Fibroblast of pulmonary artery (primary cell): Measurements from ENCODE around the gene GREB1.

Source experiments
- DNase-seq: peaks from one replicate; pipeline ENCODE4 v3.0.0-alpha.2; 2010; ENCODE audit warnings: low read depth
- H3K4me3 ChIP-seq: replicated peaks from 2 replicates; pipeline ENCODE4 v1.5.1; 2011; ENCODE audit warnings: low read depth, mild to moderate bottlenecking, control low read depth, low read length, moderate library complexity
- CTCF ChIP-seq: IDR thresholded peaks from 2 replicates; pipeline ENCODE4 v1.5.1; 2011; ENCODE audit warnings: mild to moderate bottlenecking, control low read depth, low read length, inconsistent platforms; ENCODE audit errors: missing control alignments

GREB1 gene

GRCh38 chr2:11493282-11493681, 40.6 kb upstream of the GREB1 start:
- DNase-seq, result no peak
- TF ChIP-seq CTCF, result no peak
- no peak overlapping the region for H3K4me3 ChIP-seq

GRCh38 chr2:11494310-11494709, 39.5 kb upstream of the GREB1 start:
- DNase-seq, result no peak
- H3K4me3 ChIP-seq, result no peak overlapping the region
- TF ChIP-seq CTCF, result no peak

GRCh38 chr2:11495844-11496681, 37.8 kb upstream of the GREB1 start:
- no peak overlapping the region for H3K4me3 ChIP-seq
- no peak for DNase-seq
- no peak for TF ChIP-seq CTCF

- no peak for TF ChIP-seq CTCF
- DNase-seq, result no peak
- H3K4me3 ChIP-seq, result no peak overlapping the region
These were observed 35.3 kb upstream of the GREB1 start for GRCh38 chr2:11498543-11499034.

GRCh38 chr2:11499081-11499743, 34.6 kb upstream of the GREB1 start:
- H3K4me3 ChIP-seq, result no peak overlapping the region
- TF ChIP-seq CTCF, result no peak

GRCh38 chr2:11500702-11501303, 33.0 kb upstream of the GREB1 start:
- no peak for DNase-seq
- H3K4me3 ChIP-seq, result no peak overlapping the region
- no peak for TF ChIP-seq CTCF

More at GRCh38 chr2:11499081-11499743, 34.6 kb upstream of the GREB1 start:
- DNase-seq, result no peak
